LNCAP (cell line): ENCODE results near the gene PRKD3.

Experiments
- CTCF ChIP-seq: fragments of 450-650 bp; IDR thresholded peaks from 2 replicates; pipeline ENCODE4 v1.5.1; 2017; ENCODE audit warnings: mild to moderate bottlenecking

PRKD3 gene

GRCh38 chr2:37321029-37321682 lies 3.5 kb downstream of the PRKD3 start:
- TF ChIP-seq CTCF, result no peak

- TF ChIP-seq CTCF, result no peak
These were observed 4.7 kb downstream of the PRKD3 start for GRCh38 chr2:37319754-37320609.

GRCh38 chr2:37318401-37318800 lies 6.2 kb downstream of the PRKD3 start:
- TF ChIP-seq CTCF, result no peak

- no peak for TF ChIP-seq CTCF
These were observed 6.9 kb downstream of the PRKD3 start for GRCh38 chr2:37317746-37318145.

GRCh38 chr2:37316181-37316580 lies 8.5 kb downstream of the PRKD3 start:
- TF ChIP-seq CTCF, result no peak

GRCh38 chr2:37315364-37315763 lies 9.3 kb downstream of the PRKD3 start:
- no peak for TF ChIP-seq CTCF

GRCh38 chr2:37307500-37307899 lies 17.1 kb downstream of the PRKD3 start:
- no peak for TF ChIP-seq CTCF
